ENCODE data around the gene KRT6B.

DNA sequence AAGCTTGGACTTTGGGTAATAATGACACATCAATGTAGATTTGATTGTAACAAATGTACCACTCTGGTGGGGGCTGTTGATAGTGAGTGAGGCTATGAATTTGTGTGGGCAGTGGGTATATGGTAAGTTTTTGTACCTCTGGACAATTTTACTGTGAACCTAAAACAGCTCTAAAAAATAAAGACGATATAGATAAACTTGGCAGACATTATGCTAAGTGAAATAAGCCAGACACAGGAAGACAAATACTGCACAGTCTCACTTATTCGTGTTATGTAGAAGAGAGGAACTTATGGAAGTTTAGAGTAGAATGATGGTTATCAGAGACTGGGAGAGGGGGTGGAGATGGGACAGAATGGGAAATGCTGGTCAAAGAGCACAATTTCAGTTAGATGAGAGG is 13.0 kb upstream of the KRT6B start:
- TF ChIP-seq EZH2 (optimal IDR thresholded peaks at IDR 0.05; ENCODE audit: low read depth, low read length) (no peak), EZH2phosphoT487 (IDR thresholded peaks at IDR 0.05; ENCODE audit: low read length) (no peak)
- TF ChIP-seq, protein P1, sequence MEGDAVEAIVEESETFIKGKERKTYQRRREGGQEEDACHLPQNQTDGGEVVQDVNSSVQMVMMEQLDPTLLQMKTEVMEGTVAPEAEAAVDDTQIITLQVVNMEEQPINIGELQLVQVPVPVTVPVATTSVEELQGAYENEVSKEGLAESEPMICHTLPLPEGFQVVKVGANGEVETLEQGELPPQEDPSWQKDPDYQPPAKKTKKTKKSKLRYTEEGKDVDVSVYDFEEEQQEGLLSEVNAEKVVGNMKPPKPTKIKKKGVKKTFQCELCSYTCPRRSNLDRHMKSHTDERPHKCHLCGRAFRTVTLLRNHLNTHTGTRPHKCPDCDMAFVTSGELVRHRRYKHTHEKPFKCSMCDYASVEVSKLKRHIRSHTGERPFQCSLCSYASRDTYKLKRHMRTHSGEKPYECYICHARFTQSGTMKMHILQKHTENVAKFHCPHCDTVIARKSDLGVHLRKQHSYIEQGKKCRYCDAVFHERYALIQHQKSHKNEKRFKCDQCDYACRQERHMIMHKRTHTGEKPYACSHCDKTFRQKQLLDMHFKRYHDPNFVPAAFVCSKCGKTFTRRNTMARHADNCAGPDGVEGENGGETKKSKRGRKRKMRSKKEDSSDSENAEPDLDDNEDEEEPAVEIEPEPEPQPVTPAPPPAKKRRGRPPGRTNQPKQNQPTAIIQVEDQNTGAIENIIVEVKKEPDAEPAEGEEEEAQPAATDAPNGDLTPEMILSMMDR (IDR thresholded peaks at IDR 0.05; ENCODE audit: low read length): no peak

Data from MM.1S (cell line).